ENCODE data around the gene PACRG. TPM values are rescaled to one million over a fixed set of nuclear protein-coding genes. Genes with fewer than 3 reads are reported as not detected.

The PACRG gene
- total and polyA plus RNA-seq, 2 donors from 2014 or later: 7.4 to 20.0 TPM

- Histone ChIP-seq H3K4me1 (ENCODE audit: control insufficient read depth in 2 of 3, insufficient read depth in 2 of 3, low read depth in 1 of 3, low read length in 3 of 3) (no peaks in the 10 kb centered on the region), H3K9ac (ENCODE audit: low read length in 3 of 3) (no peak overlapping the region), H3K27ac (ENCODE audit: low read depth in 2 of 2, low read length in 2 of 2) (no peak overlapping the region), H3K27me3 (ENCODE audit: control insufficient read depth, insufficient read depth, low read length) (no peaks in the 10 kb centered on the region), H3K36me3 (ENCODE audit: control insufficient read depth in 2 of 3, insufficient read depth in 3 of 3, low read length in 3 of 3) (no peaks in the 10 kb centered on the region), H3K4me3 (ENCODE audit: low read length in 3 of 3) (no peak overlapping the region), H3K9me3 (ENCODE audit: control insufficient read depth in 2 of 3, insufficient read depth in 1 of 3, low read length in 3 of 3) (no peaks in the 10 kb centered on the region)
- no peak for TF ChIP-seq CTCF (IDR thresholded peaks at IDR 0.05; ENCODE audit: borderline replicate concordance, extremely low read depth, insufficient read depth)
- FAIRE-seq (no peak), DNase-seq (no peak)
- intact Hi-C loops (cut with DNase I): no loop called here
Observed at GRCh38 chr6:162690158-162690557, 37.6 kb upstream of the PACRG start.

GRCh38 chr6:162697872-162698403 lies 29.8 kb upstream of the PACRG start:
- Histone ChIP-seq H3K27me3 (ENCODE audit: control insufficient read depth, insufficient read depth, low read length) (no peaks in the 10 kb centered on the region), H3K4me1 (ENCODE audit: control insufficient read depth in 2 of 3, insufficient read depth in 2 of 3, low read depth in 1 of 3, low read length in 3 of 3) (no peaks in the 10 kb centered on the region), H3K36me3 (ENCODE audit: control insufficient read depth in 2 of 3, insufficient read depth in 3 of 3, low read length in 3 of 3) (no peaks in the 10 kb centered on the region), H3K9me3 (ENCODE audit: control insufficient read depth in 2 of 3, insufficient read depth in 1 of 3, low read length in 3 of 3) (no peaks in the 10 kb centered on the region), H3K9ac (ENCODE audit: low read length in 3 of 3) (no peak overlapping the region), H3K27ac (ENCODE audit: low read depth in 2 of 2, low read length in 2 of 2) (no peak overlapping the region), H3K4me3 (ENCODE audit: low read length in 3 of 3) (no peak overlapping the region)
- no peak for TF ChIP-seq CTCF (IDR thresholded peaks at IDR 0.05; ENCODE audit: borderline replicate concordance, extremely low read depth, insufficient read depth)
- DNase-seq (no peak), FAIRE-seq (no peak)
- intact Hi-C loops (cut with DNase I): no loop called here

- Histone ChIP-seq H3K27me3 (ENCODE audit: control insufficient read depth, insufficient read depth, low read length) (no peaks in the 10 kb centered on the region), H3K9ac (ENCODE audit: low read length in 3 of 3) (no peak overlapping the region), H3K36me3 (ENCODE audit: control insufficient read depth in 2 of 3, insufficient read depth in 3 of 3, low read length in 3 of 3) (no peaks in the 10 kb centered on the region), H3K4me3 (ENCODE audit: low read length in 3 of 3) (no peak overlapping the region), H3K27ac (ENCODE audit: low read depth in 2 of 2, low read length in 2 of 2) (no peak overlapping the region), H3K4me1 (ENCODE audit: control insufficient read depth in 2 of 3, insufficient read depth in 2 of 3, low read depth in 1 of 3, low read length in 3 of 3) (no peaks in the 10 kb centered on the region), H3K9me3 (ENCODE audit: control insufficient read depth in 2 of 3, insufficient read depth in 1 of 3, low read length in 3 of 3) (no peaks in the 10 kb centered on the region)
- FAIRE-seq (no peak), DNase-seq (no peak)
- TF ChIP-seq CTCF (IDR thresholded peaks at IDR 0.05; ENCODE audit: borderline replicate concordance, extremely low read depth, insufficient read depth): no peak
- intact Hi-C loops (cut with DNase I): no loop called here
Observed at GRCh38 chr6:162698440-162698839, 29.3 kb upstream of the PACRG start.

DNA sequence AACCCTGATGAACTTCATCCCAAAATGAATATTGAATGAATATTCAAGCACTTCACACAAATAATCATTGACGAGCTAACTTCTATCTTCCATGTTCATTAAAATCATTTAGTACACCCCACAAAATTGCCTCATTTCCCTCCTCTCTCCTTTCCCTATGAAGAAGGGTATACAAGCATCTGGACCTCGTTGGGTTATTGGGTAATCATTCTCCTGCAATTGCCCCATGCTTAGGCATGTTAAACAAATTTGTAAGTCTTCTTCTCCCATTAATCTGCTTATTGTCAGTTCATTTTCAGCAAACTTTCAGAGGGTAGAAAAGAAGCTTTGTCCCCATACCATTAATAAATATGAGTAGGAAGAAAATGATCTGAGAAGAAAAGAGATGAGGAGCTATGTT lies 27.8 kb upstream of the PACRG start:
- TF ChIP-seq CTCF (IDR thresholded peaks at IDR 0.05; ENCODE audit: borderline replicate concordance, extremely low read depth, insufficient read depth): no peak
- FAIRE-seq (no peak), DNase-seq (no peak)
- no peak overlapping the region for H3K9ac ChIP-seq (ENCODE audit: low read length in 3 of 3)
- no peaks in the 10 kb centered on the region for H3K9me3 ChIP-seq (ENCODE audit: control insufficient read depth in 2 of 3, insufficient read depth in 1 of 3, low read length in 3 of 3)
- H3K27ac ChIP-seq (ENCODE audit: low read depth in 2 of 2, low read length in 2 of 2): no peak overlapping the region
- H3K4me3 ChIP-seq (ENCODE audit: low read length in 3 of 3): no peak overlapping the region
- H3K36me3 ChIP-seq (ENCODE audit: control insufficient read depth in 2 of 3, insufficient read depth in 3 of 3, low read length in 3 of 3): no peaks in the 10 kb centered on the region
- no peaks in the 10 kb centered on the region for H3K4me1 ChIP-seq (ENCODE audit: control insufficient read depth in 2 of 3, insufficient read depth in 2 of 3, low read depth in 1 of 3, low read length in 3 of 3)
- intact Hi-C loops (cut with DNase I): no loop called here
- H3K27me3 ChIP-seq (ENCODE audit: control insufficient read depth, insufficient read depth, low read length): no peaks in the 10 kb centered on the region

All from kidney (tissue), 14 donors.